Liver (tissue), 3 donors: ENCODE results near the gene ANO7.

ENCODE experiments used
- ATF3 ChIP-seq: IDR thresholded peaks from 2 replicates; pipeline ENCODE4 v1.6.1; 2016; ENCODE audit warnings: antibody characterized with exemption
- EGR1 ChIP-seq, 2 donors: IDR thresholded peaks; 2 replicates each; pipeline ENCODE4 v1.6.1; 2016 to 2018; ENCODE audit warnings: antibody characterized with exemption in 2 of 2, low read depth in 2 of 2
- FOXA1 ChIP-seq: IDR thresholded peaks from 2 replicates; pipeline ENCODE4 v1.6.1; 2016; ENCODE audit warnings: antibody characterized with exemption
- JUND ChIP-seq, 2 donors: IDR thresholded peaks; 2 replicates each; pipeline ENCODE4 v1.6.1; 2016; ENCODE audit warnings: antibody characterized with exemption in 2 of 2
- RAD21 ChIP-seq, 2 donors: IDR thresholded peaks; 2 replicates each; pipeline ENCODE4 v1.6.1; 2016; ENCODE audit warnings: antibody characterized with exemption in 2 of 2, mild to moderate bottlenecking in 2 of 2
- SP1 ChIP-seq: IDR thresholded peaks from 2 replicates; pipeline ENCODE4 v1.6.1; 2018; ENCODE audit warnings: antibody characterized with exemption, mild to moderate bottlenecking
- TAF1 ChIP-seq: conservative IDR thresholded peaks from 2 replicates; pipeline ENCODE4 v1.6.1; 2016; ENCODE audit warnings: antibody characterized with exemption, mild to moderate bottlenecking
- ZBTB33 ChIP-seq: IDR thresholded peaks from 2 replicates; pipeline ENCODE4 v1.6.1; 2016; ENCODE audit warnings: antibody characterized with exemption
- TF ChIP-seq, protein P1 (sequence below): fragments of 150-350 bp; IDR thresholded peaks from 2 replicates; pipeline ENCODE4 v1.5.1; 2017; ENCODE audit warnings: improper control_type of control experiment, low read depth, low read length; ENCODE audit not compliant: missing input control
- TF ChIP-seq, protein P2 (sequence below): IDR thresholded peaks from 2 replicates; pipeline ENCODE4 v1.6.1; 2016; ENCODE audit warnings: antibody characterized with exemption
- donor health status: healthy.
- donor health status: healthy.

- TF ChIP-seq, protein P1, sequence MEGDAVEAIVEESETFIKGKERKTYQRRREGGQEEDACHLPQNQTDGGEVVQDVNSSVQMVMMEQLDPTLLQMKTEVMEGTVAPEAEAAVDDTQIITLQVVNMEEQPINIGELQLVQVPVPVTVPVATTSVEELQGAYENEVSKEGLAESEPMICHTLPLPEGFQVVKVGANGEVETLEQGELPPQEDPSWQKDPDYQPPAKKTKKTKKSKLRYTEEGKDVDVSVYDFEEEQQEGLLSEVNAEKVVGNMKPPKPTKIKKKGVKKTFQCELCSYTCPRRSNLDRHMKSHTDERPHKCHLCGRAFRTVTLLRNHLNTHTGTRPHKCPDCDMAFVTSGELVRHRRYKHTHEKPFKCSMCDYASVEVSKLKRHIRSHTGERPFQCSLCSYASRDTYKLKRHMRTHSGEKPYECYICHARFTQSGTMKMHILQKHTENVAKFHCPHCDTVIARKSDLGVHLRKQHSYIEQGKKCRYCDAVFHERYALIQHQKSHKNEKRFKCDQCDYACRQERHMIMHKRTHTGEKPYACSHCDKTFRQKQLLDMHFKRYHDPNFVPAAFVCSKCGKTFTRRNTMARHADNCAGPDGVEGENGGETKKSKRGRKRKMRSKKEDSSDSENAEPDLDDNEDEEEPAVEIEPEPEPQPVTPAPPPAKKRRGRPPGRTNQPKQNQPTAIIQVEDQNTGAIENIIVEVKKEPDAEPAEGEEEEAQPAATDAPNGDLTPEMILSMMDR, result no peak
- TF ChIP-seq JUND (IDR thresholded peaks at IDR 0.05) (no peak), EGR1 (IDR thresholded peaks at IDR 0.05; ENCODE audit: low read depth in 2 of 2) (no peak), SP1 (no peak), ATF3 (no peak), TAF1 (no peak), RAD21 (IDR thresholded peaks at IDR 0.05) (no peak), FOXA1 (no peak), ZBTB33 (no peak)
- TF ChIP-seq, protein P2, sequence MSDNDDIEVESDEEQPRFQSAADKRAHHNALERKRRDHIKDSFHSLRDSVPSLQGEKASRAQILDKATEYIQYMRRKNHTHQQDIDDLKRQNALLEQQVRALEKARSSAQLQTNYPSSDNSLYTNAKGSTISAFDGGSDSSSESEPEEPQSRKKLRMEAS, result no peak
Measured at GRCh38 chr2:241204010-241204384, 15.5 kb downstream of the ANO7 start.
